Iris pigment epithelial cell (primary cell): ENCODE measurements around the gene AGPAT4.

Source experiments
- DNase-seq: peaks from one replicate; pipeline ENCODE4 v3.0.0-alpha.2; 2011; ENCODE audit warnings: low read depth

Gene AGPAT4

DNA sequence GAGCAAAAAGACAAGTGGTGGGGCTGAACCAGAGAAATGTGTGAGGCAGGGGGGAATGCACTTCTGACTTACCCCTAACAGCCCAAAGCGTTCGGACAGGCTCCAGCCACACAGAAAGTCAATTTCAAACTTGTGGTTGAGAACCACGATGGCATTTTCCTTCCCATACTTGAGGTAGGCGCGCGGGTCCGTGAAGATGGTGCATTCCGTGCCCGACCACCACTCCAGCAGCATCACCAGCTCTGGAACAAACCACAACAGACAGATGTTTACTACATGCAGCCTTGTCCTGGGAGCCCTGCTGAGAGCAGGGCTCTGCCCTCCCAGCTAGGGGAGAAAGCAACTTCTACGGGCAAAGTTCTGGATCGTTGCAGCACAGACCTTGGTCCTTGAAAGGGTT lies 107.7 kb downstream of the AGPAT4 start:
- no peak for DNase-seq

DNA sequence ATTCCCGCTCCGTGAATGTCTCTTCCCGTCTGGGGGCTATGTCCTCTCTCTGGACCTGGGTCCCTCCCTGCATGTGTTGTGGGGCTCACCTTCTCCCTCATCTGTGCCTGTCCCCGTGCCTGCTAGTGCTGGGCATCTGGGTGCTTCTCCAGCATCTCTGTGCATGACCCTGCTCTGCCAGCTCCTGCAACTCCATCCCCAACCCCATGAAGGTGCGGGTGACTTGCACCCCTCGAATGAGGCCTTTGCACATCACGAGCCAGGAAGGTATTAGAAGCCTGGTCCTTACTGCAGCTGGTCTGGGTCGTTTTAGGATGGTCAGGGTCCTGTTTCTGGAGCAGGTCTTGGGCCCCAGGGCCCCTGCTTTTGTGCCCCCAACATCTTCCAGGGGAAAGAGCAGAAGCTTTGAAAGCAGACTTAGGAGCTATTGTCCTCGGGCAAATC lies 109.7 kb downstream of the AGPAT4 start:
- DNase-seq = no peak

DNA sequence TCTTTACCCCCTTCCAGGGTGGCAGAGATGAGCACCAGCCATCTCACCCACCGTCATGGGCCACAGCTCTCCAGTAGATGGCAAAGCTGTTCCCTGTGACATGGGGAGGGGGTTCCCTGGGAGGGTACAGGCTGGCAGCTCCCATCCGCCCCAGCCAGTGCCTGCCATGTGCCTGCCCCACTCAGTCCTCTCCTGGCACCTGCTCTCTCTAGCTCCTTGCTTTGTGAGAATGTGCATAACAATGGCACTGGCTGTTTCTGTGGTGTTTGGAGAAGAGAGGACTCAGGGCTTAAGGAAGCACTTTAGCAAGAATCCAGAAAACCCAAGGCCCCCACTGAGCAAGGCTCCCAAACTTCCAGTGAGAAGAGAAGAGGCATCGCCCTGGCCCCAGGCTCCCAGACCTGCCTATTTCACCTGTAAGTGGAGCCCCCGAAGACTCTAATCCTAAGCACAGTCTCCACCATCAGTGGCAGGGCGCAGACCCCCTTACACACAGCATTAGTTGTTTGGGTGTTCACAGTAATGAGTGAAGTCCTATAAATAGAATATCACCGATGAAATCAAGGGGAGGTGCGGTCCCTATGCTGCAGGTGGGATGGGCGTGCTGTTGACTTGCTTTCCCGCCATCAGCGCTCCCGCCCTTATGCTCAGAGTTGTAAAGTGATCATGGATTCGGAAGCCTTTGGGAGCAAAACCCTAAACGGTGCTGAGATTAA lies 110.2 kb downstream of the AGPAT4 start:
- DNase-seq = no peak

DNA sequence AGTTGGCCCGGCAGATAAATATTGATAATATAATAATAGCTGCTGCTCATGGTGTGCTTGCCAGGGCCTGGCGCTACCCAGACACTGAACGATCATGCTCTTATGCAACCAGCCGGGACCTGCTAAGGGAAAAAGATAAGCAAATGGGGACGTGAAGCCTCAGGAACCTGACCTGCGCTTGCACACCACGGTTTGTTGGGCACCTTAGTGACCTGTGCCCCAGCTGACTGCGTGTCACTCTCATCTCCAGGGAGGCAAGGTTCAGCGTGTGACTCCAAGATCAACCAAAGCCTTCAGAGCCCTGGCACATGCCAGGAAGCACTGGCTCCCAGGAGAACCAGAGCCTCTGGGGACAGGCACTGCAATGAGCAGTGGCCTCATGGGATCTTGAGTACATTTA lies 111.1 kb downstream of the AGPAT4 start:
- no peak for DNase-seq

DNA sequence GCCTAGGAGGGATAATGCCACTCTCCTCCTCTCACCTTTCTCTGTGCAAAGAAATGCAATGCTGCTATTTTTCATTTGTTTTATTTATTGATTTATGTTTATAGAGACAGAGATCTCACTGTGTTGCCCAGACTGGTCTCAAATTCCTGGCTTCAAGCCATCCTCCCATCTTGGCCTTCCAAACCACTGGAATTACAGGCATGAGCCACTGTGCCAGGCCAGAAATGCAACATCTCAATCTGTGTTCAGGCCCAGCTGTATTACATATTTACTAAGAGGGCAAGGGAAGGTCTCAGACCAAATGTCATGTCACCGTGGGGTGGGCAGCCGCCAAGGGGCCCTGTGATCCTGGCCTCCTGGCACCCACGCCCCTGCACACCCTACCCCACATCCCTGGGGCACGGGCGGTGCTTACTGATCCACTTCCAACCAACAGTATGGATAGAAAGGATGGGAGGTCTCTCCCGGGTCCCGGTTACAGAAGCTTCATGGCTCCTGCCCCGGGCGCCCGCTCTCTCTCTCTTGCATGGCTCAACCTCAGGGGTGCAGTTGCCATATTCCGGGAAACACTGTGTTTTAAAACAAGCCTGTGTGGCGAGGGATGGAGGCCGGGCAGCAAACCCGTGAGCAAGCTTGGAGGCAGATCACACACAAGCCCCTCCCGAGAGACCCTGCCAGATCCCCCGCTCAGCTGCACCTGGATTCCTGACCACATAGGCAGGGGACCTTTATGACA lies 111.8 kb downstream of the AGPAT4 start:
- DNase-seq = no peak

DNA sequence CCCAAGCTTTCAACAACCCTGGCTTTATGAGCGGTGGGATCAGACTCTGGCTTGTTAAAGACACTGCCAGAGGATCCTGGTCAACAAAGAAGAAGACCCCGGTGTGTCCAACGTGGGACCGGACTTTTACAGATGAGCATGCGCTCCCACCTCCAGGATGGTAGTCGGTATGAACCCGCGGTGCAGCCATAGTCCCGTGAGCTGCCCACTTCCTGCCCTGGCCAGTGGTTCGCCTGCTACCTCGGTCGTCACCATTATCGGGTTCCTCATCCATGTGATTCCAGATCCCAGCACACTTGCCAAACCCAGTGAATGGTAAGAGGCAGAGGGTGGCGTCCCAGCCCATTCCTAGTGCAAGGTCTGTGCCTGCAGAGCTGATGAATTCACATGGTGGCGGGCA lies 112.7 kb downstream of the AGPAT4 start:
- DNase-seq = no peak

DNA sequence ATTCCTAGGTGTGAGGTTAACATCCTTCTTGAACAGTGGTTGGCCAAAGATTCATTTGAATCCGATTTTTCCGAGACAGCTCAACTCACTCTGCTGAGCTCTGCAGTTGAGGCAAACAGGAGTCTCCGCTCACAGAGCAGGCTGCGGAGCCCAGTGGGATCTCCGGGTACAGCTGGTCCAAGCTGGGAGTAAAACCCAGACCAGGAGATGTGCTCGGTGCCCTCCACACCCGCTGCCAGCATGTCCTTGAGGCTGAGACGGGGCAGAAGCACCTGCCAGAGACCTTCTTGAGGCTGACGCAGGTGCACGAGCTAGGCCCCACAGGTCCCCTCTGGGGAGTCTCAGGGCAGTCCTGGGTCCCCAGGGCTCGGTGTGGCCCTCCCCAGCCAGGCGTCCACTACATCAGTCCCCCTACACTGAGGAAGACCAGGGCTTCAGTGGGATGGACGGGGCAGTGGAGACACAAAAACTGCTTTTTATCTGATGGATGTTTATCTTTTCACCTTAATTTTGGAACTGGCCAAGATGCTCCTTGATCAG lies 119.0 kb downstream of the AGPAT4 start:
- no peak for DNase-seq

DNA sequence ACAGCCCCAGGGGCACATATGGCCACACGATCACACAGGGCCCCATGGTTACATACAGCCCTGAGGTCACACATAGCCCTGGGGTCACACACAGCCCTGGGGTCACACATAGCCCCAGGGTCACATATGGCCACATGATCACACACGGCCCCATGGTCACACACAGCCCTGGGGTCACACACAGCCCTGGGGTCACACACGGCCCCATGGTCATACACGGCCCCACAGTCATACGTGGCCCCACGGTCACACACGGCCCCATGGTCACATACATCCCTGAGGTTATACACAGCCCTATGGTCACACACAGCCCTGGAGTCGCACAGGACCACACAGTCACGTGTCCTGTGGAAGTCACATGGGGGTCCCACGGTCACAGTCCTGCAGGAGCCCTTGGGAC lies 120.1 kb downstream of the AGPAT4 start:
- no peak for DNase-seq

DNA sequence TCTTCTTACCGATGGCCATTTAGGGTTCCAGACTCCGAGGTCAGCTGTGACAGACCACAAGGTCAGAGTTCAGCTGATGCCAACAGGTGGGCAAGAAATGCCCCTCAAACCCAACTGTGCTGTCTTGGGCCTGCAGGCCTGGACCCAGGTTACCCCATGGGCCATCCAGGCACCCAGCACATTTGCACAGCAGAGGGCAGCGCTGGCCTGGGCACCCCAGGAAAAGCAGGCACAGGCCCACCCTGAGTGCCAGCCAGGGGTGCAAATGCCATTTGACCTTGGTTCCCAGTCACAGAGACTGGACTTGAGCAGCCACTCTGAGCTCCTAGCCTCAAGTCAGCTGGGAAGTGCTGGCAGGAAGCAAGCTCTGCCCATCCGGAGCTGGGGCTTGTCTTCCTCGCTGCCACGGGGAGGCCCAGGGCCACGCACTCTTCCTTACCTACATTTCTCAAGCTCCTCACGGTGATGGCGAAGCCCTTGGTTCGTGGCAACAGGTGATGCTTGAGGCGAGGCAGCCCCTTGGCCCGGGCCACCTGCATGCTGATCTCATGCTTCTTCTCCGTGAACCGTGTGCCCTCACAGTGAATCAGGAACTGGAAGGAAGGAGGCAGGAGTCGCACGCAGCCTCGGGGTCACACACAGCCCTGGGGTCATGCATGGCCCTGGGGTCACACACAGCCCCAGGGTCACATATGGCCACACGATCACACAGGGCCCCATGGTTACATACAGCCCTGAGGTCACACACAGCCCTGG lies 120.8 kb downstream of the AGPAT4 start:
- DNase-seq = no peak

DNA sequence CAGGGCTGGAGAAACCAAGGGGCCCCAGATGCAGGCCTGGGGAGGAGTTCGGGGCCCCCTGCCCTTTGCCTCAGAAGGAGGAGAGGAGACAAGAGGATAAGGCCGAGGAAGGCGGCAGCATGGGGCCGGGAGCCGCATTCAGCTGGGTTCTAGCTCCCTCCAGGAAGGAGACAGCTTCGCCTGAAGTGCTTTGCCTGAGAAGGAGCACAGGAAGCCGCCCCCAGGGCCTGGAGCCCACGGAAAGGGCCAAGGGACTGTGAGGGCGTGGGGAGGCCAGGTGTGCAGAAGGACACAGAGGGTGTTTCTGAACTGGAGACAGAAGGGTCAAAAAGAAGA lies 121.4 kb downstream of the AGPAT4 start:
- DNase-seq = no peak

DNA sequence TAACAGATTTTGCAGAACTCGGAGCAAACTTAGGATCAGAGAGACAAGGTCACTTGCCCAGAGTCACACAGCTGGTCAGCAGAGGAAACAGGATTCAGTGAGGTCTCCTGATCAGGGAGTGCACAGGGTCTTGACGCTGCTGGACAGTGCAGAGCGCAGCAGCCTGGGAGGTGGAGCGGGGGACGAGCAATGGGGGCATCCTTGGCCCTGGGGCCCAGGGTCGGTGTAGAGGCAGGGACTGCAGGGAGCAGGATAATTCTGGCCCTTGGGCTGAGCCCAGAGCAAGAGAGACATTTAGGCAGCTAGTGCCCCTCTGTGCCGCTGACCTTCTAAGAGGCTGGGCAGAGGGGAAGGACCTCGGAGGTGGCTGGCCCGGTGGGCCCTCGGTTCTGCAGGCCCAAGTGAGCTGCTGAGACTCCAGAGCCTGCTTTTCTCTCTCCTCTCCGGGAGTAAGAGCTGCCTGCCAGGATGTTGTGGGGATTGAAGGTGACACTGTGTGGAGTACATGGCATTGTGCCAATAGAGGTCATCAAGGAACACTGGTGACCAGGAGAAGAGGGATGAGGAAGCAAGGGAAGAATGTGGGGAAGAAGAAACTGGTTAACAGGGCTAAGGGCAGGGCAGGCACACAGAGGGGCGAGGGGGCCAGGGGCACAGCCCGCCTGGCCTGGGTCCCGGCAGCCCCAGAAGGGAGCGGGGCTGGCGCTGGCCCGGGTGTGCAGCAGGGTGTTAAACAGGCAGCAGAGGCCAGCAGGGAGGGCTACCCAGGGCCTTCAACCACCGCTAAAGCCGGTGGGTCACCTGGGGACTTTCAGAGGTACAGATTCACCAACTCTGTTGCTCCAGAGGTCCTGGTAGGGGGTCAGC lies 122.0 kb downstream of the AGPAT4 start:
- no peak for DNase-seq

DNA sequence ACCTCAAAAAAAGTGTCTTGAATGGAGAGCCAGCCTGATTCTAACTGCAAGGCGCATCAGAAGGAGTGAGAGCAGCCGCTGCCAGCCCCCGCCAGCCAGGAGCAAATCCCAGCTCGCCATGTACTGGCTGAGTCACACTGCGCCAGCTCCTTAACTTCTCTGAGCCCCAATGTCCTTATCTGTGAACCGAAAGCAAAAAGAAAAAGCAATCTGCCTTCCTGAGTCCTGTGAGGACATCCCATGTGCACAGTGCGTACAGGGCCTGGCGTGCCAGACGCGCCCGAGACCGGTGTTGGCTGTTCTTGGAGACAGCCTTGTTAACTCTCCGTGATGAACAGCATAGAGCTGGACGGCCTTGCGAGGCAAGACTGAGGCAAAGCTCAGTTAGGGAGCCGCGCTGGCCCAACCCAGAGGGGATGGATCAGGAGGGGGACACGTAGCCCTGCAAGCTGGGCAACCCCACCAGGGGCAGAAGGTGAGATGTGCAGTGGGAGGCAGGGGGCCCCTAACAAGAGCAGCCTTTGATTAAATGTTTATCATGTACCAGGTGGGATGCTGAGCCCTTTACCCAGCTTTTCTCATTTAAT lies 122.7 kb downstream of the AGPAT4 start:
- DNase-seq = no peak

DNA sequence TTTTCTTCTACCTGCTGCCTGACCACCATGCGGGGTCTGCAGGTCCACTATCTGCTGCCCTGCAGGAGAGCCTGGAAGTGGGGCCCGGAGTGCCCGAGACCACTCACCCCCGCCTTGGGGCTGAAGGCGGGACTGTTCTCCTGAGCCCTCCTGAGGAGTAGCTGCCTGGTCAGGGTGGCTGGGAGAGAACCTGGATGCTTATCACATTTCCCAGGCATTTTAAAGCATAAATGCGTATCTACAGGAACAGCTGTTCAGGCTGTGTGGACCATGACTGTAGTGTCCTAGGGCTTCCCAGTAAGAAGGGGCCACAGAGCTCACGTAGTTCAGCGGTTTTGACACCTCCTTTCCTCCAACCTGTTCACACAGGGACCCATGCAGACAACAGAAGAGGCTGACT lies 123.3 kb downstream of the AGPAT4 start:
- DNase-seq = no peak

DNA sequence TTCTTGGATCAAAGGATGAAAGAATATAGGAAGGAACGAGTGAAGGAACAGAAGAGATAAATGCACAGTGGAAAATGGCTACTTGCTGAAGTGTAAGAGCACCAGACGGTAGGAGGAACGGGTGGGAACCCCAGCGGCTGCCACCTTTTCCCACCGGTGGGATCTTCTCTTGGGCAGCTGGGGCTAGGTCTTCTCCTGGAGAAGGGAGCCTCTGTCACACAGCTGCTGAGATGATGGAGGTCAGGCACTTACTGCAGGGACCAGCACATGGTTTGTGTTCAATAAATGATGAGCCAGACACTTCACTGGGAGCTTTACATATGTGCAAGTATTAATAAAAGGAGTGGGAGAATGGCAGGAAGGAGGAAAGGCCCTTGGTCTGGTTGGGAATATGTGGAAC lies 123.7 kb downstream of the AGPAT4 start:
- DNase-seq = no peak

DNA sequence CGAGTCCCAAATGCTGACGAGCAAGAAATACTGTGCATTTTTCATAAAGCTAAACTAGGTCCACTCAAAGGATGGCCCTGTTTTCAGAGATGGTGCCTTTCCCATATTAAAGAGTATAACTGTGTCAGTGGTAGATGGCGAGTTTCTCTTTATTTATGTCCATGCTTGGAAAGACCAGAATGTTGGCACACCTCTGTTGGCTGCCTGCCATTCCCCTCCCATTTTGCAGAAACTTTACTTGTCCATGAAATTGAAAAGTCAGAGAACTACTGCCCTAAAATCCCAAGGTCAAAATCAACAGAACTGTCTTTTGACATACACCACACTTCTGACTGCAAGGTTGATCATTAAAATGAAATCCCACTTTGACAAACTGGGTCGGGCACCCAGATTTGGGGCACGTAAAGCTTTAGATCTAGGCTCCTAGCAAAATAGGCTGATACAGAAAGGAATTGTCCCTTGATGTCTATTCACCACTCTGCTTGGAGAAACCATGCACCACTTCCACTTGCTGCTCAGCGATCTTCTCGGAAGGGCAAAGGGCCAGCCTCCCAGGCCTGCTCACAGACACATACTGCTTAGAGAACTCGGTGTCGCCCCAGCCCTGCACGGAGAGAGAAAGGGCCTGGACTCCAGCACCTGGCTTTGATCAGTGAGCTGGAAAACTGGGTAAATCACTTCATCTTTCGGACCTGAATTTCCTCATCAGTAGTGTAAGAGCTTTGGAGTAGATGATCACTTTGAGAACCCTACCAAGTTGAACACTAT lies 130.0 kb downstream of the AGPAT4 start:
- DNase-seq = no peak

DNA sequence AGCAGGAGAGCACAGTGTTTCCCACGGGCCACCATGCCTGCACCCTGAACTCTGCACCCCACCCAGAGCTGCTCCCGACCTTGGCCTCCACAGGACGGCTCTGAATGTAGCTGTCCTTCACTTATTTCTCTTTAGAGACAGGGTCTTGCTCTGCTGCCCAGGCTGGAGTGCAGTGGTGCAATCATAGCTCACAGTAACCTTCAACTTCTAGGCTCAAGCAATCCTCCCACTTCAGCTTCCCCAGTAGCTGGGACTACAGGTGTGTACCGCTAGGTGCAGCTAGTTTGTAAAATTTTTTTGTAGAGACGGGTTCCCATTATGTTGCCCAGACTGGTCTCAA lies 130.9 kb downstream of the AGPAT4 start:
- no peak for DNase-seq

DNA sequence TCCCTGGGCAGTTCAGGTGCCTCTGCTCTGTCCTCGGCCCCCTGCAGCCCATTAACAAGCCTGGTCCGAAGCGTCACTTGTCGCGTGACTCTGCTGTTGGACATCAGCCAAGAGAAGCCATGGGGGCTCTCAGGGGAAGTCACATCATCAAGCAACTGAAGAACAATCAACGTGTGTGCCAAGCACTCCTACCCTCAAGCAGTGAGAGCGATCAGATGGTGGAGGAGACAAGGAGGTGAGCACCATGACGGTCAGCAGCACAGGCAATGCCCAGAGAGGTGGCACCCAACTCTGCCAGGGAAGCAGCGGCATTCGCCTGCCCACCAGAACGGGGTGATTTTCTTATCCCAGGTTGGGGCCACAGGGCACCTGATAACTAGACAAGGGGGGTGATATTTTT lies 132.7 kb downstream of the AGPAT4 start:
- no peak for DNase-seq

DNA sequence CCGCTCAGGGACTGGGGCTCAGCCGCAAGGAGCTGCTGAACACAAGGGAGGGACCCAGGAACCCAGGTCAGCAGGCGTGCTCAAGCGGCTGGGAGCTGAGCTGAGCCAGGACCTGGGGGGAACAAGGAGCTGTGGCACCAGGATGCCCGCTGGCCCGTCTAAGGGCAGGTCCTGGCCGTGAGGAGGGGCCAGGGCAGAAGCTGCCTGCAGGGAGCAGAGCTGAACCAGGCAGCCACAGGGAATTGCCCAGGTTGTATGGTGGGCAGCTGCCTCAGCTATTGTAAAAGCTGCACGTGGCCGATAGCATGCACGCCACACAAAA lies 133.3 kb downstream of the AGPAT4 start:
- DNase-seq = no peak

DNA sequence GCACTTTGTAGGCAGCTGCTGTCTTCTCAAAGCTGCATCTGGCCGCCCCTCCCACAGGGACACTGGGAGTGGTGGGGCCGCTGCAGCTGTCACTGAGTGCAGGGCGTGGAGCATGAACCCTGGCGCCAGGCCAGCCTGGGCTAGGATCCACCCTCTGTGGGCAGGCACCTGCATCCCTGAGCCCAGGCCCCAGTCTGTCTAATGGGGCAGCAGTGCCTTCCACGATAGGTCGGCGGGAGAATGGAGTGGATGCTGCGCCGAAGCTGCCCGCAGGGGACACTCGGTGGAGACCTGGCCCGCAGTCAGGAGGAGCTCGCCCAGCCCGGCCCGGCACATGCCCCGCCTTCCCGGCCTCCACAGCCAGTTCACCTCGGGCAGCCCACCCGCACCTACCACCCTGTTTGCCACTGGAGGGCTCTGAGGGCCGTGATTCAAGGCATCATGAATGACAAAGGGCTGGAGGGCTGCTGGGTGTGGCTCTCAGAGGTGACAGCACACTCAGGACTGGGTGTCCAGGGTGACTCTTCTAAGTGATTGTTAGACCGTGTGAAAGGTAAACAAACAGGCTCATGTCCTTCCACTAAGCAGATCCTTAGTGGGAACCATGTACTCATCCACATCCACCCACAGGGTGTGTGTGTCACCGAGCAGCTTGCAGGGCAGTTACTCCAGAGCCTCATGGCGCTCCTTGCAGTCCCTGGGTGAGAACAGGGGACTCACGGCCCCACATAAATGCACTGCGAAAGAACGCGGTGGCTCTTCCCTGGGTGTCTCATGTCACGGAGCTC lies 133.9 kb downstream of the AGPAT4 start:
- no peak for DNase-seq

DNA sequence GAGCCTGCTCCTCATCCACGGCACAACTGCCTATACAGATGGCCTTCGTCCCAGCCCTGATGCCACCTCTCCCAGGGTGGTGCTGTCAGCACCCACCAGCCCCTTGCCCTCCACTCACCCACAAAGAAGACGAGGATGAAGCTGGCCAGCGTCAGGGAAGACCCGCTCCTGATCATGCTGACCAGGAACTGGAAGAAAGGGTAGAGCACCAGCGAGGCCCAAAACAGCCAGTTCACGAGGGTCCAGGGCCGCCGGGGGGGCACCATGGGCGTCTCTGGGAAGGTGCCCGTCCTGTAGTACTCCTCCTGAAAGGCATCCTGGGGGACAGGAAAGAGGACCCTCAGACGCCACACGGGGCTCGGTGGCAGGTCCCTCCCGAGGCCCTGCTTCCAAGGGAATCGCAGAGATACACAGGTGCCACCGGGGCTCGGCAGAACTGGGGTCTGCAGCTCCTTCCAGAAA lies 134.5 kb downstream of the AGPAT4 start:
- DNase-seq = no peak
